Ectodermal cell (in vitro differentiated cells): ENCODE data around the gene PHF1.

ENCODE experiments used
- H3K27ac ChIP-seq: 2 replicates; pipeline ENCODE4 v1.7.0; 2013; ENCODE audit warnings: mild to moderate bottlenecking, low read depth, low read length; ENCODE audit not compliant: insufficient read depth, poor library complexity, severe bottlenecking
- H3K27me3 ChIP-seq: 2 replicates; pipeline ENCODE4 v1.7.0; 2013; ENCODE audit warnings: mild to moderate bottlenecking, low read length; ENCODE audit not compliant: insufficient read depth, control insufficient read depth, poor library complexity, severe bottlenecking
- H3K36me3 ChIP-seq: one replicate; pipeline ENCODE4 v1.7.0; 2013; ENCODE audit warnings: low read length; ENCODE audit not compliant: control insufficient read depth, insufficient read depth
- H3K4me1 ChIP-seq: one replicate; pipeline ENCODE4 v1.7.0; 2013; ENCODE audit warnings: low read length; ENCODE audit not compliant: control insufficient read depth, insufficient read depth
- H3K4me3 ChIP-seq: 2 replicates; pipeline ENCODE4 v1.7.0; 2013; ENCODE audit warnings: low read depth, low read length, control low read depth; ENCODE audit not compliant: insufficient read depth
- H3K9me3 ChIP-seq: 2 replicates; pipeline ENCODE4 v1.7.0; 2013; ENCODE audit warnings: mild to moderate bottlenecking, low read length, moderate library complexity; ENCODE audit not compliant: control insufficient read depth
- WGBS, 2 experiments: methylation state at CpG; one replicate each; pipeline ENCODE4 v1.1.7; 2013; ENCODE audit warnings: missing lambda C conversion rate in 2 of 2; 5-methylcytosine and 5-hydroxymethylcytosine counted together

The PHF1 gene

GRCh38 chr6:33431880-33432541 is 21.2 kb downstream of the PHF1 start:
- H3K36me3 ChIP-seq = peaks cover 22% of the 10 kb centered on the region
- no peaks in the 10 kb centered on the region for H3K27me3 ChIP-seq
- peak overlapping the region; percentile 82 for H3K27ac ChIP-seq
- peaks cover 63% of the 10 kb centered on the region for H3K4me1 ChIP-seq
- no peaks in the 10 kb centered on the region for H3K9me3 ChIP-seq
- peak overlapping the region; percentile 40 for H3K4me3 ChIP-seq
- WGBS, 2 experiments = 6 to 7% methylated on average over 11 to 12 of the region's 12 CpGs

- H3K4me3 ChIP-seq = peak overlapping the region; percentile 40
- H3K27ac ChIP-seq = no peak overlapping the region
- WGBS, 2 experiments = 28 to 43% methylated on average over 10 of the region's 10 CpGs
Measured at GRCh38 chr6:33432546-33432945, 21.7 kb downstream of the PHF1 start.

GRCh38 chr6:33433001-33433543 is 22.3 kb downstream of the PHF1 start:
- Histone ChIP-seq H3K4me1 (peaks cover 59% of the 10 kb centered on the region), H3K27ac (peak overlapping the region; percentile 36)

More at GRCh38 chr6:33432546-33432945, 21.7 kb downstream of the PHF1 start:
- peaks cover 59% of the 10 kb centered on the region for H3K4me1 ChIP-seq
- H3K36me3 ChIP-seq = peaks cover 26% of the 10 kb centered on the region
- no peaks in the 10 kb centered on the region for H3K27me3 ChIP-seq
- H3K9me3 ChIP-seq = no peaks in the 10 kb centered on the region

GRCh38 chr6:33433544-33434191 is 22.9 kb downstream of the PHF1 start:
- H3K4me1 ChIP-seq = peaks cover 54% of the 10 kb centered on the region
- WGBS, 2 experiments = 1% methylated on average over 16 of the region's 17 CpGs
- peaks cover 37% of the 10 kb centered on the region for H3K36me3 ChIP-seq
- no peaks in the 10 kb centered on the region for H3K9me3 ChIP-seq
- H3K4me3 ChIP-seq = peak overlapping the region; percentile 23
- peak overlapping the region; percentile 36 for H3K27ac ChIP-seq
- no peaks in the 10 kb centered on the region for H3K27me3 ChIP-seq

More at GRCh38 chr6:33433001-33433543, 22.3 kb downstream of the PHF1 start:
- peak overlapping the region; percentile 40 for H3K4me3 ChIP-seq
- WGBS, 2 experiments = 67 to 77% methylated on average over 1 of the region's 1 CpG
- peaks cover 31% of the 10 kb centered on the region for H3K36me3 ChIP-seq
- no peaks in the 10 kb centered on the region for H3K9me3 ChIP-seq
- no peaks in the 10 kb centered on the region for H3K27me3 ChIP-seq

- peaks cover 41% of the 10 kb centered on the region for H3K36me3 ChIP-seq
- H3K27ac ChIP-seq = no peak overlapping the region
- no peaks in the 10 kb centered on the region for H3K9me3 ChIP-seq
- 92 to 94% methylated on average over 4 of the region's 4 CpGs for WGBS, 2 experiments
- peaks cover 42% of the 10 kb centered on the region for H3K4me1 ChIP-seq
- H3K27me3 ChIP-seq = no peaks in the 10 kb centered on the region
- no peak overlapping the region for H3K4me3 ChIP-seq
Measured at GRCh38 chr6:33434961-33435360, 24.1 kb downstream of the PHF1 start.

GRCh38 chr6:33437666-33438065 is 26.9 kb downstream of the PHF1 start:
- WGBS, 2 experiments = 96 to 97% methylated on average over 18 of the region's 18 CpGs
- Histone ChIP-seq H3K4me1 (peaks cover 20% of the 10 kb centered on the region), H3K27me3 (no peaks in the 10 kb centered on the region), H3K4me3 (no peak overlapping the region), H3K9me3 (no peaks in the 10 kb centered on the region), H3K27ac (no peak overlapping the region), H3K36me3 (peaks cover 50% of the 10 kb centered on the region)

GRCh38 chr6:33438978-33439594 is 28.3 kb downstream of the PHF1 start:
- Histone ChIP-seq H3K36me3 (peaks cover 63% of the 10 kb centered on the region), H3K4me3 (no peak overlapping the region), H3K9me3 (no peaks in the 10 kb centered on the region), H3K4me1 (peaks cover 7% of the 10 kb centered on the region), H3K27me3 (no peaks in the 10 kb centered on the region), H3K27ac (no peak overlapping the region)
- WGBS, 2 experiments = 96 to 97% methylated on average over 3 of the region's 3 CpGs

GRCh38 chr6:33439956-33440648 is 29.3 kb downstream of the PHF1 start:
- H3K27ac ChIP-seq = no peak overlapping the region
- no peaks in the 10 kb centered on the region for H3K9me3 ChIP-seq
- 86 to 87% methylated on average over 9 of the region's 9 CpGs for WGBS, 2 experiments
- H3K36me3 ChIP-seq = peaks cover 69% of the 10 kb centered on the region
- no peaks in the 10 kb centered on the region for H3K27me3 ChIP-seq
- H3K4me3 ChIP-seq = no peak overlapping the region
- H3K4me1 ChIP-seq = no peaks in the 10 kb centered on the region

GRCh38 chr6:33440649-33441309 is 30.0 kb downstream of the PHF1 start:
- 92 to 93% methylated on average over 19 of the region's 19 CpGs for WGBS, 2 experiments
- no peaks in the 10 kb centered on the region for H3K9me3 ChIP-seq
- peaks cover 64% of the 10 kb centered on the region for H3K36me3 ChIP-seq

More at GRCh38 chr6:33440649-33441309, 30.0 kb downstream of the PHF1 start:
- Histone ChIP-seq H3K27ac (no peak overlapping the region), H3K4me3 (no peak overlapping the region), H3K27me3 (no peaks in the 10 kb centered on the region), H3K4me1 (no peaks in the 10 kb centered on the region)
